Cardiac muscle cell (in vitro differentiated cells and primary cell): ENCODE results near the gene POLR1F. TPM values are rescaled to one million over a fixed set of nuclear protein-coding genes. Genes with fewer than 3 reads are reported as not detected.

Source experiments
- DNase-seq, 2 donors: peaks; one replicate each; pipeline versions ENCODE4 v3.0.0 to v3.0.0-alpha.2; 2010 to 2017; ENCODE audit warnings: low read depth in 1 of 2, low spot score in 1 of 2
- H3K27ac ChIP-seq: fragments of 200-600 bp; sonication (generic); 2 replicates; pipeline ENCODE4 v1.5.1; 2016
- H3K27me3 ChIP-seq: fragments of 200-600 bp; sonication (generic); 2 replicates; pipeline ENCODE4 v1.6.0; 2016; ENCODE audit warnings: control low read depth
- H3K36me3 ChIP-seq: fragments of 200-600 bp; sonication (generic); 2 replicates; pipeline ENCODE4 v1.5.1; 2016; ENCODE audit warnings: control low read depth
- H3K4me1 ChIP-seq: fragments of 200-600 bp; sonication (generic); 2 replicates; pipeline ENCODE4 v1.8.1; 2017; ENCODE audit warnings: low read depth, mild to moderate bottlenecking, mixed run types
- H3K4me3 ChIP-seq: fragments of 200-600 bp; sonication (generic); 2 replicates; pipeline ENCODE4 v1.5.1; 2016; ENCODE audit warnings: mild to moderate bottlenecking
- H3K9me3 ChIP-seq: fragments of 200-600 bp; sonication (generic); 2 replicates; pipeline ENCODE4 v1.5.1; 2017; ENCODE audit warnings: low read depth, mild to moderate bottlenecking, control low read depth
- polyA plus RNA-seq: library from polyadenylated mRNA; unstranded; fragments of >200 nt; fragmentation: Nextera tagmentation; extraction: Ambion mirVana; gene quantifications from 2 replicates; pipeline ENCODE4 v1.2.1, GENCODE V29; 2016
- total RNA-seq: library from RNA; depleted of rRNA; stranded (reverse); fragments of >200 nt; gene quantifications from 2 replicates; pipeline ENCODE4 v1.2.3, GENCODE V29; 2016
- TF ChIP-seq, protein P1 (sequence below): IDR thresholded peaks from 2 replicates; pipeline ENCODE4 v1.5.1; 2012; ENCODE audit warnings: low read depth, mild to moderate bottlenecking, low read length

Gene POLR1F
- total and polyA plus RNA-seq, 2 experiments from 2014 or later, result 9.1 to 14.3 TPM

- Histone ChIP-seq H3K36me3 (no peaks in the 10 kb centered on the region), H3K9me3 (no peaks in the 10 kb centered on the region), H3K27me3 (no peaks in the 10 kb centered on the region), H3K27ac (no peak overlapping the region), H3K4me1 (no peaks in the 10 kb centered on the region), H3K4me3 (no peak overlapping the region)
- DNase-seq, result peak in 1 of 2 donors; percentile 19
- TF ChIP-seq, protein P1, sequence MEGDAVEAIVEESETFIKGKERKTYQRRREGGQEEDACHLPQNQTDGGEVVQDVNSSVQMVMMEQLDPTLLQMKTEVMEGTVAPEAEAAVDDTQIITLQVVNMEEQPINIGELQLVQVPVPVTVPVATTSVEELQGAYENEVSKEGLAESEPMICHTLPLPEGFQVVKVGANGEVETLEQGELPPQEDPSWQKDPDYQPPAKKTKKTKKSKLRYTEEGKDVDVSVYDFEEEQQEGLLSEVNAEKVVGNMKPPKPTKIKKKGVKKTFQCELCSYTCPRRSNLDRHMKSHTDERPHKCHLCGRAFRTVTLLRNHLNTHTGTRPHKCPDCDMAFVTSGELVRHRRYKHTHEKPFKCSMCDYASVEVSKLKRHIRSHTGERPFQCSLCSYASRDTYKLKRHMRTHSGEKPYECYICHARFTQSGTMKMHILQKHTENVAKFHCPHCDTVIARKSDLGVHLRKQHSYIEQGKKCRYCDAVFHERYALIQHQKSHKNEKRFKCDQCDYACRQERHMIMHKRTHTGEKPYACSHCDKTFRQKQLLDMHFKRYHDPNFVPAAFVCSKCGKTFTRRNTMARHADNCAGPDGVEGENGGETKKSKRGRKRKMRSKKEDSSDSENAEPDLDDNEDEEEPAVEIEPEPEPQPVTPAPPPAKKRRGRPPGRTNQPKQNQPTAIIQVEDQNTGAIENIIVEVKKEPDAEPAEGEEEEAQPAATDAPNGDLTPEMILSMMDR, result no peak
Observed at GRCh38 chr7:19674266-19674960, 34.4 kb downstream of the POLR1F start.

GRCh38 chr7:19670806-19671205, 38.0 kb downstream of the POLR1F start:
- Histone ChIP-seq H3K9me3 (no peaks in the 10 kb centered on the region), H3K27me3 (no peaks in the 10 kb centered on the region), H3K27ac (no peak overlapping the region), H3K4me1 (no peaks in the 10 kb centered on the region), H3K4me3 (no peak overlapping the region), H3K36me3 (no peaks in the 10 kb centered on the region)
- no peak for DNase-seq
- TF ChIP-seq, protein P1, result no peak

DNA sequence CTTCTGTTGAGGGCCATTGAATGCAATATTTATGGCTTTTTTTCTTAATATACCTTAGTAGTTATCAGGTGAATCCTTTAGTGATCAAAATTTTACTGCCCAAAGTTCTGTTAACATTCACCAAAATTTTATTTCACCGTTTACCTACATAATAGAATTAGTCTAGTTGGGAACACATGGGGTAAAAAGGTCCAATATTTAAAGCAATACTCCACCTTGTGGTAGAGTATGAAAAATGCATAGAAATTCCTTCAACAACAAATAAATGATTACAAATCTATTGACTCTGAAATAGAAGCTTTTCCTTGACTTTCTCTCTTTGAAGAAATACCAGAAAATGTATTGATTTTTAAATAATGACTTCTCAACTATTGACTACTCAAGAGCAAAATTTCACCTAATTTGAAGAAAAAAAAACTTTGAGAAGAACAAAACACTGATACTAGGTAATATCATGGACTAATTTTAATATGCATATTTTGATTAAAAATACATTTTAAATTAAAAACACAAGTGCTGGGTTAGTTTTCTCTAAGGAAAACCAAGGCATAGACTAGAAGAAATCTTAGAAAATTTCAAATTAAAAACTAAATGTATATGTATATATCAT, 43.3 kb downstream of the POLR1F start:
- Histone ChIP-seq H3K36me3 (no peaks in the 10 kb centered on the region), H3K27me3 (no peaks in the 10 kb centered on the region), H3K27ac (no peak overlapping the region), H3K4me3 (no peak overlapping the region), H3K4me1 (no peaks in the 10 kb centered on the region), H3K9me3 (no peaks in the 10 kb centered on the region)
- TF ChIP-seq, protein P1, result peak; percentile 56
- DNase-seq, result peak; percentile 21 to 55

DNA sequence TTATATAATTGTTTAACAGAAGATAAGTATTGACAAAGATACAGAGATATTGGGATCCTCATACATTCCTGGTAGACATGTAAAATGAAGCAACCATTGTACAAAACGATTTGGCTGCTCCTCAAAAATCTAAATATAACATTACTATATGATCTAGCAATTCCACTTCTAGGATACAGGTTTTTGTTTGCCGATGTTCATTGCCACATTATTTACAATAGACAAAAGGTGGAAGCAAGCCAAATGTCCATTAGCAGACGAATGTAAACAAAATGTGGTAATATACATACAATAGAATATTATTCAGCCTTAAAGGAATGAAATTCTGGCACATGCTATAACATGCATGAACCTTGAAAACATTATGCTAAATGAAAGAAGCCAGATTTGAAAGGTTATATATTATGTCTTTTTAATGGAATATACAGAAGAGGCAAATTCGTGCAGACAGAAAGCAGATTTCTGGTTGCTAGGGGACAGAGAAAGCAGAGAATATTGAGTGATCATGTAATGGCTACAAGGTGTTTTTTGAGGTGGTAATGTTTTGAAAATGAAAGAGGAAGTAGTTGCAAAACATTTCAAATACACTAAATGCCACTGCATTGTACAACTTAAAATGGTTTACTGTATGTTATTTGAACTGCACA, 44.9 kb downstream of the POLR1F start:
- TF ChIP-seq, protein P1, result no peak
- Histone ChIP-seq H3K27me3 (no peaks in the 10 kb centered on the region), H3K27ac (no peak overlapping the region), H3K9me3 (no peaks in the 10 kb centered on the region), H3K36me3 (no peaks in the 10 kb centered on the region), H3K4me1 (no peaks in the 10 kb centered on the region), H3K4me3 (no peak overlapping the region)
- DNase-seq, result no peak

DNA sequence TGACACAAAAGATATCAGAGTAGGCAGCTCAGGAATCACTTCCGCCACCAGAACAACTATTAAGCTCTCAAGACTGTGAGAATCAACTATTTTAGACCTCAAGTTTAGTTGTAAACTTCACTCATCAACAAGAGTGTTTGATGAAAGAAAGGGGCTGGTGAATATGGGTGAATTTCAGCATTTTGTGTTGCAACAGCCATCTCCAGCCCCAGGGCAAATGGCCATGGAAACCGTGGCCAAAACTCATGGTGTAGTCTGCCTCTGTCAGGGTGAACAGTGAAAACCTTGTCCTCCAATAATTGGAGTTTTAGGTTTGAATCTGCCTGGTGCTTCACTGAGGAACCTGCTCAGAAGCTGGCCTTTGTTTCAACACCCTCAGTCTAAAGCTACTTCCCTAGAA, 60.0 kb downstream of the POLR1F start:
- peak in 1 of 2 donors; percentile 2 for DNase-seq
- TF ChIP-seq, protein P1, result no peak
- Histone ChIP-seq H3K9me3 (no peaks in the 10 kb centered on the region), H3K27ac (no peak overlapping the region), H3K36me3 (no peaks in the 10 kb centered on the region), H3K4me1 (no peaks in the 10 kb centered on the region), H3K4me3 (no peak overlapping the region), H3K27me3 (no peaks in the 10 kb centered on the region)

Other genes starting within 250 kb of the POLR1F start
- not detected in 2 replicates for gene TMEM196, start 64.6 kb upstream of the POLR1F start, total RNA-seq
- gene TMEM196, start 64.6 kb upstream of the POLR1F start, polyA plus RNA-seq, result not detected in 2 replicates